ENCODE data around the gene CTRB1.

DNA sequence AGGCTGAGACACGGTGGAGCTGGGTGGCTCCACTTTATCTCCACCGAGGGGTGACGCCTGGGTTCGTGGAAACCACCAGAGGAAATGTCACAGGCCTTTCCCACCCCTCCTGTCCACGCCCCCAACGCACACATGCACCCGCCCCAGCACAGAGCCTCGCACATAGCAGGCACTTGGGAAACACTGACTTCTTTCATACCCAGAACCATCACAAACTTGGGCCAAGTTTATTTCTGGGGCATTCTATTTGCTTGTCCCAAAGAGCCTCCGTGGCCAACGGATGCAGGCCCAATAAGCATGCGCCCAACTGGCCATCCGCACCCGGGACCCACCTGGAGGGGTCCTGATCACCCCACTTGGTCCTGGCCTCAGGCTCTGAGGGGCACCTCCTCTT, 29.4 kb downstream of the CTRB1 start:
- TF ChIP-seq, protein P1, sequence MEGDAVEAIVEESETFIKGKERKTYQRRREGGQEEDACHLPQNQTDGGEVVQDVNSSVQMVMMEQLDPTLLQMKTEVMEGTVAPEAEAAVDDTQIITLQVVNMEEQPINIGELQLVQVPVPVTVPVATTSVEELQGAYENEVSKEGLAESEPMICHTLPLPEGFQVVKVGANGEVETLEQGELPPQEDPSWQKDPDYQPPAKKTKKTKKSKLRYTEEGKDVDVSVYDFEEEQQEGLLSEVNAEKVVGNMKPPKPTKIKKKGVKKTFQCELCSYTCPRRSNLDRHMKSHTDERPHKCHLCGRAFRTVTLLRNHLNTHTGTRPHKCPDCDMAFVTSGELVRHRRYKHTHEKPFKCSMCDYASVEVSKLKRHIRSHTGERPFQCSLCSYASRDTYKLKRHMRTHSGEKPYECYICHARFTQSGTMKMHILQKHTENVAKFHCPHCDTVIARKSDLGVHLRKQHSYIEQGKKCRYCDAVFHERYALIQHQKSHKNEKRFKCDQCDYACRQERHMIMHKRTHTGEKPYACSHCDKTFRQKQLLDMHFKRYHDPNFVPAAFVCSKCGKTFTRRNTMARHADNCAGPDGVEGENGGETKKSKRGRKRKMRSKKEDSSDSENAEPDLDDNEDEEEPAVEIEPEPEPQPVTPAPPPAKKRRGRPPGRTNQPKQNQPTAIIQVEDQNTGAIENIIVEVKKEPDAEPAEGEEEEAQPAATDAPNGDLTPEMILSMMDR (IDR thresholded peaks at IDR 0.05; ENCODE audit: low read length): no peak
- no peak for TF ChIP-seq EZH2 (IDR thresholded peaks at IDR 0.05; ENCODE audit: borderline replicate concordance, low read length)
